Small intestine (tissue), 7 donors: ENCODE results near the gene FAM107B. TPM values are rescaled to one million over a fixed set of nuclear protein-coding genes. Genes with fewer than 3 reads are reported as not detected.

Experiments used
- DNase-seq, 2 donors: peaks; one replicate each; pipeline versions ENCODE4 v3.0.0 to v3.0.0-alpha.2; 2013
- FAIRE-seq: peaks from 2 replicates; lab custom pipeline; 2012; peaks lifted over from hg19 to GRCh38; lab: Jason Lieb, UNC
- H3K27ac ChIP-seq, 3 donors: one replicate each; pipeline ENCODE4 v1.5.1; 2013; ENCODE audit warnings: low read length in 2 of 3, mild to moderate bottlenecking in 2 of 3, control low read depth in 1 of 3, inconsistent platforms in 1 of 3, low read depth in 1 of 3, moderate library complexity in 1 of 3
- H3K27me3 ChIP-seq, 3 donors: one replicate each; pipeline ENCODE4 v1.6.1; 2013; ENCODE audit warnings: low read length in 3 of 3, inconsistent platforms in 1 of 3; ENCODE audit not compliant: control insufficient read depth in 3 of 3, insufficient read depth in 3 of 3
- H3K36me3 ChIP-seq, 3 donors: one replicate each; pipeline ENCODE4 v1.6.1; 2013; ENCODE audit warnings: low read length in 3 of 3, inconsistent platforms in 1 of 3, low read depth in 1 of 3, mild to moderate bottlenecking in 1 of 3, moderate library complexity in 1 of 3; ENCODE audit not compliant: control insufficient read depth in 3 of 3, insufficient read depth in 2 of 3
- H3K4me1 ChIP-seq, 3 donors: one replicate each; pipeline ENCODE4 v1.6.1; 2013; ENCODE audit warnings: low read length in 2 of 3, inconsistent platforms in 1 of 3, low read depth in 1 of 3, mild to moderate bottlenecking in 1 of 3, moderate library complexity in 1 of 3; ENCODE audit not compliant: control insufficient read depth in 3 of 3, insufficient read depth in 2 of 3
- H3K4me3 ChIP-seq, 3 donors: one replicate each; pipeline ENCODE4 v1.5.1; 2013; ENCODE audit warnings: low read length in 3 of 3, control low read depth in 1 of 3, inconsistent platforms in 1 of 3, low read depth in 1 of 3, mild to moderate bottlenecking in 1 of 3, moderate library complexity in 1 of 3
- H3K9me3 ChIP-seq, 2 donors: one replicate each; pipeline ENCODE4 v1.6.1; 2013; ENCODE audit warnings: low read depth in 1 of 2, low read length in 1 of 2; ENCODE audit not compliant: control insufficient read depth in 2 of 2, insufficient read depth in 1 of 2
- WGBS, 3 donors: extraction: QIAGEN DNeasy Blood & Tissue Kit; methylation state at CpG; one replicate each; pipeline ENCODE4 v1.1.7; 2013; 5-methylcytosine and 5-hydroxymethylcytosine counted together
- polyA plus RNA-seq, 4 donors: library from polyadenylated mRNA; stranded (reverse) in 3 of 4; unstranded in 1 of 4; fragments of 200-250 nt in 3 of 4; fragments of 120-200 nt in 1 of 4; gene quantifications; one replicate each; pipeline versions ENCODE4 v1.2.1 to v1.2.3, GENCODE V29; 2013
- donor health status: healthy with polysubstance abuse.
- donor health status: control.
- donor health status: control.
- donor health status: Bipolar disorder and iron deficiency.
- donor health status: healthy.

The FAM107B gene
- polyA plus RNA-seq, 4 donors, result 33.3 to 50.5 (median 38.7) TPM

DNA sequence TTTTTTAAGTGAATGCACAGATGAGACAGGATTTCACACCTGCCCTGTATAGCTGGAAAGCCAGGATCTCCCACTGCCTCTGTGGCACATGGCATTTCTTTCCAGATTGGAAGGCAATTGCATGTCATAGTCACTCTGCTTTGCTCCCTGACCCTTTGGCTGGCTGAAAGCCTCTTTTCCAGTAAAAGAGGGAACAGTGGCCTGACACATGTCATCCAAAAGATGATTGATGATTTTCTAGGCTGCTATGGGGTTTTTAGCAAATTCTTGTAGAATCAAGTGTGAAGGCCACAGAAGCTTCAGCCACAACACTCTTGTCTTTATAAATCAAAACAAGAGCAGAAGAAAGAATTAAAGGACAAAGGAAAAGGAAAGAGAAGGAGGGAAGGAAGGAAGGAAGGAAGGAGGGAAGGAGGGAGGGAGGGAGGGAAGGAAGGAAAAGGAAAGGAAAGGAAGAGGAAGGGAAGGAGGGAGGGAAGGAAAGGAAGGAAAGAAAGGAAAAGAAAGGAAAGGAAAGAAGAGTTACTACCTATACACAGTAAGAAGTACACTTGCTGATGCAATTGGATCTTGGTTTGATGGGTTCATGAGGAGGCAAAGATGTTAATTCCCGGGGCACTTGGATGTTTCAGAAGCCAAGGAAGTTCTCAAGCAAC, 285.0 kb downstream of the FAM107B start:
- H3K36me3 ChIP-seq, result no peaks in the 10 kb centered on the region
- no peak for FAIRE-seq
- DNase-seq, result no peak
- H3K27ac ChIP-seq, result no peak overlapping the region
- peaks cover 0 to 6% (median 2%) of the 10 kb centered on the region in 3 donors for H3K27me3 ChIP-seq
- H3K4me3 ChIP-seq, result no peak overlapping the region
- H3K4me1 ChIP-seq, result no peaks in the 10 kb centered on the region
- peaks cover 0 to 6% of the 10 kb centered on the region in 2 donors for H3K9me3 ChIP-seq
- WGBS, 3 donors, result 72 to 75% (median 72%) methylated on average over 1 of the region's 1 CpG

DNA sequence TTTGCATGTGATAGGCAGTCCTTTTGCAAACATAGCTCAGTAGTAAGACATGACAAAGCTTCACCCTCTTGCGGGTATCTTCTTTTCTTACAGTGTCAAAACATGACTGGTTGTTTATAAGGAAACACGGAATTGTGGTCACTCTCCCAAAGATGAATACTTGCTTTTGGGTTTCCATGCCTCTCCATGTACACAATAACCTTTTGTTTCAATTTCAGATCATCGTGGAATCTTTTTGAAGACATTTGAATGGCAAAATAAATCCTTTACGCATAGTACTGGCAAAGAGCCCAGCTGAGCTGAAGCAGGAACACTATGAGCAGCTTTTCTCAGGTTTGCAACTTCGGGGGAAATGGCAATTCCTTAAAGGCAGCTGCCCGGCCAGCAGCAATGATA, 287.2 kb downstream of the FAM107B start:
- no peak for DNase-seq
- Histone ChIP-seq H3K4me3 (no peak overlapping the region), H3K4me1 (no peaks in the 10 kb centered on the region), H3K9me3 (peaks cover 0 to 13% of the 10 kb centered on the region in 2 donors), H3K27ac (no peak overlapping the region), H3K27me3 (peaks cover 0 to 10% (median 3%) of the 10 kb centered on the region in 3 donors), H3K36me3 (no peaks in the 10 kb centered on the region)
- WGBS, 3 donors, result 16 to 33% (median 30%) methylated on average over 6 of the region's 6 CpGs
- no peak for FAIRE-seq

GRCh38 chr10:14486777-14487487, 287.8 kb downstream of the FAM107B start:
- peaks cover 0 to 9% of the 10 kb centered on the region in 2 donors for H3K9me3 ChIP-seq
- H3K27ac ChIP-seq, result no peak overlapping the region
- H3K27me3 ChIP-seq, result peaks cover 0 to 10% (median 3%) of the 10 kb centered on the region in 3 donors
- no peaks in the 10 kb centered on the region for H3K4me1 ChIP-seq
- no peaks in the 10 kb centered on the region for H3K36me3 ChIP-seq
- 44 to 62% (median 50%) methylated on average over 13 of the region's 13 CpGs for whole genome bisulfite sequencing, 3 donors
- DNase-seq (no peak), FAIRE-seq (no peak)
- no peak overlapping the region for H3K4me3 ChIP-seq

GRCh38 chr10:14485986-14486385, 288.7 kb downstream of the FAM107B start:
- no peak for FAIRE-seq
- 94 to 96% (median 94%) methylated on average over 5 of the region's 5 CpGs for WGBS, 3 donors

GRCh38 chr10:14483417-14483816, 291.3 kb downstream of the FAM107B start:
- Histone ChIP-seq H3K36me3 (no peaks in the 10 kb centered on the region), H3K4me3 (no peak overlapping the region), H3K4me1 (no peaks in the 10 kb centered on the region), H3K27ac (no peak overlapping the region), H3K9me3 (peaks cover 0 to 7% of the 10 kb centered on the region in 2 donors), H3K27me3 (peaks cover 0 to 10% (median 3%) of the 10 kb centered on the region in 3 donors)
- no peak for DNase-seq
- FAIRE-seq, result no peak
- WGBS, 3 donors, result 93 to 95% (median 94%) methylated on average over 5 of the region's 5 CpGs

More at GRCh38 chr10:14485986-14486385, 288.7 kb downstream of the FAM107B start:
- no peaks in the 10 kb centered on the region for H3K36me3 ChIP-seq
- H3K27ac ChIP-seq, result no peak overlapping the region
- peaks cover 0 to 7% of the 10 kb centered on the region in 2 donors for H3K9me3 ChIP-seq
- H3K4me3 ChIP-seq, result no peak overlapping the region
- peaks cover 0 to 10% (median 3%) of the 10 kb centered on the region in 3 donors for H3K27me3 ChIP-seq
- no peaks in the 10 kb centered on the region for H3K4me1 ChIP-seq
- DNase-seq, result no peak

GRCh38 chr10:14481752-14482151, 292.9 kb downstream of the FAM107B start:
- H3K27ac ChIP-seq, result no peak overlapping the region
- H3K4me3 ChIP-seq, result no peak overlapping the region
- peaks cover 0 to 7% of the 10 kb centered on the region in 2 donors for H3K9me3 ChIP-seq
- no peaks in the 10 kb centered on the region for H3K4me1 ChIP-seq
- WGBS, 3 donors, result 67 to 85% (median 77%) methylated on average over 9 of the region's 9 CpGs
- FAIRE-seq (no peak), DNase-seq (no peak)
- peaks cover 0 to 10% (median 3%) of the 10 kb centered on the region in 3 donors for H3K27me3 ChIP-seq
- no peaks in the 10 kb centered on the region for H3K36me3 ChIP-seq

- H3K4me1 ChIP-seq, result no peaks in the 10 kb centered on the region
- no peak overlapping the region for H3K27ac ChIP-seq
- H3K36me3 ChIP-seq, result no peaks in the 10 kb centered on the region
- FAIRE-seq (no peak), DNase-seq (no peak)
- H3K27me3 ChIP-seq, result peaks cover 0 to 7% (median 3%) of the 10 kb centered on the region in 3 donors
- H3K4me3 ChIP-seq, result no peak overlapping the region
- WGBS, 3 donors, result 89 to 92% (median 89%) methylated on average over 4 of the region's 4 CpGs
- H3K9me3 ChIP-seq, result peaks cover 0 to 7% of the 10 kb centered on the region in 2 donors
Measured at GRCh38 chr10:14481014-14481413, 293.7 kb downstream of the FAM107B start.

GRCh38 chr10:14478604-14479003, 296.1 kb downstream of the FAM107B start:
- DNase-seq, result peak in 1 of 2 donors; percentile 37

More at GRCh38 chr10:14478604-14479003, 296.1 kb downstream of the FAM107B start:
- Histone ChIP-seq H3K4me3 (no peak overlapping the region), H3K9me3 (peaks cover 0 to under 1% of the 10 kb centered on the region in 2 donors), H3K4me1 (no peaks in the 10 kb centered on the region), H3K36me3 (no peaks in the 10 kb centered on the region), H3K27me3 (peaks cover 0 to 7% (median 0%) of the 10 kb centered on the region in 3 donors), H3K27ac (no peak overlapping the region)
- no peak for FAIRE-seq
- 37 to 44% (median 40%) methylated on average over 3 of the region's 3 CpGs for WGBS, 3 donors
